ENCODE measurements around the gene SPTBN2. TPM values are rescaled to one million over a fixed set of nuclear protein-coding genes. Genes with fewer than 3 reads are reported as not detected.
"Not testable (repeated sequence)": the region's sequence is repeated elsewhere in the genome, so short reads cannot be mapped to it uniquely, and the experiment has no call there.

The SPTBN2 gene
- total RNA-seq, 1 experiment from 2014 or later = 30.9 TPM

GRCh38 chr11:66639814-66640340 is 89.1 kb downstream of the SPTBN2 start:
- DNase-seq (ENCODE audit: low spot score) = not testable (repeated sequence)

DNA sequence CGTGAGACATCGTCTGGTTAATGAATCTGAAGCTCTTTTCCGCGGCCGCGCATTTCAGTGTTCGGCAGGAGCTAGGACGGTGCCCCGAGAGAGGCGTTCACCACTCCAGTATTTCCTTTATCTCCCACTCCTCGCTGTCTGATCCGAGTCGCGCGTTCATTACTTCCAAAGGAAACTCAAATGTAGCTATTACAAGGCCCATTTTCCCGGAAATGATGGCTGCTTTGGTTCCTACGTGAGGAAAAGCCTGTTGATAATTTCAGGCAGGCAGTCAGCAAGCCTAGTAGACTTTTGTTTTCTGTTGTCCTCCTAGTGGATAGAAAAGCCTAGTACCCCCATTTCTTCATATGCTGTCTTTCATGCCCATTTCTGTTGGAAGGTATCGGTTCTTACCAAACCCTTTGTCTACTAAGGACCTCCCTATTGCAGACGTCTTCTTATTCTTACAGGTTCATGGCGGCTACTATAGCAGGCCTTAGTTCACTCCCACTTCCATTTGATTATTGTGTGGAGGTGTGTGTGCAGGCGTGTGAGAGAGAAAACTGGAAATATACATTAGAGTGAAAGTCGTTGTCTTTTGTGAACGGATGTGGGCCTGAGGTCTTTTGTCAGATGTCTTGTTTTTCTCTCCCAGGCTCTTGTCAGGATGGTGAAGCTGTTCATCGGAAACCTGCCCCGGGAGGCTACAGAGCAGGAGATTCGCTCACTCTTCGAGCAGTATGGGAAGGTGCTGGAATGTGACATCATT is 89.8 kb downstream of the SPTBN2 start:
- DNase-seq (ENCODE audit: low spot score) = peak; percentile 61

- peak; percentile 100 for DNase-seq (ENCODE audit: low spot score)
Measured at GRCh38 chr11:66638177-66639065, 90.6 kb downstream of the SPTBN2 start, which contains the start of gene RBM4. RBM4 (plus strand) TSS chr11:66638703; CDS start chr11:66639712, 1,009 bp downstream.

DNA sequence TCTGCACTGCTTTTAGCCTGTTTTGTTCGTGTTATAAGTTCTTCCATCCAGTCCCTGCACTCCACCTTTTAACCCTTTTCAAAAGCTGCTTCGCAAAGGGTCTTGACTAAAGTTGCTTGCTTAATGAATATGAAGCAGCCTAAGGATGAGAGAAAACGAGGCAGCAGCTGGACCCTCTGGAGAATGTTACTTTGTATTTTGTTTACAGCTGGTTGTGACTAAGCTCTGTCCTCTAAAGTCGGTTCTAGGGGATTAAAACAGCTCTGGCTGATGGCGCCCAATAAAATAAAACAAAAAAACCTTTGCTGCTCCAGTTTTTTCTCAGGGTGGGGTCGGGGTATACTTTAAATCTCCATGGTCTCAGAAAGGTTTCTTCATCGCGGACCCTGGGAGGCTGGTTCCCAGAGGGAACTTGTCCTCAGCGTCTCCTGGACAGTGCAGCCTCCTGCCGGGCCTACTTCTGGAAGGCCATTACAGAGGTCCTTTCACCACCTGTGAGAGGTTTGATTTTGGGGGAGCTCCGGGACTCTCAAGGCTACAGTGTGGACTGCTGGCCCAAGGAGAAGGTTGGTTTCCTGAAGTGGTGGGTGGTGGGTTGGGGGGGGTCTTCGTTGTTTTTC is 91.3 kb downstream of the SPTBN2 start:
- DNase-seq (ENCODE audit: low spot score) = no peak

DNA sequence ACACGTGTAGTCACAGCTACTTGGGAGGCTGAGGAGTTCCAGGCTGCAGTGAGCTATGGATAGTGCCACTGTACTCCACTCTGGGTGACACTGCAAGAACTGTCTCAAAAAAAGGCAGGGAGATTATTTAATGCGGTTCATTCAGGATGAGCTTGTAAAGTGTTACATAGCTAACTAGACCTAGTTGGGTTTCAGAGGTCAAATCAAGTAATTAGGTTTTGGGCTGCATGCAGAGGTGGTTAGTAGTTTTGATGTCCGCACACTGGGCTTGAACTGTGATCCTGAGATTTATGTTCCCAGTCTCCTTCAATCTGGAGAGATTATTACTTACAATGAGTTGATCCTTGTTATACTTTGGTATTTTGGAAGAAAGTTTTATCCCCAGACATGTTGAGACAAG is 92.6 kb downstream of the SPTBN2 start:
- DNase-seq (ENCODE audit: low spot score) = no peak

Small RNA genes within 50 kb of the gene (small RNA-seq; reads per million reads assigned to genes)
- gene RN7SL12P = not detected

Other genes starting within 250 kb of the SPTBN2 start
- gene DPP3, start 248.8 kb downstream of the SPTBN2 start, total RNA-seq (2014; rRNA removed; shearing (Covaris generic)) = 210 and 224 TPM in 2 replicates
- 39.7 and 41.4 TPM in 2 replicates for gene BBS1, start 218.6 kb downstream of the SPTBN2 start, total RNA-seq (2014; rRNA removed; shearing (Covaris generic))
- gene ZDHHC24, start 183.2 kb downstream of the SPTBN2 start, total RNA-seq (2014; rRNA removed; shearing (Covaris generic)) = 28.1 and 35.0 TPM in 2 replicates
- gene ACTN3, start 182.3 kb downstream of the SPTBN2 start, total RNA-seq (2014; rRNA removed; shearing (Covaris generic)) = not detected in 2 replicates
- gene CTSF, start 160.6 kb downstream of the SPTBN2 start, total RNA-seq (2014; rRNA removed; shearing (Covaris generic)) = not detected in 2 replicates
- 0.79 and 1.3 TPM in 2 replicates for gene CCDC87, start 136.2 kb downstream of the SPTBN2 start, total RNA-seq (2014; rRNA removed; shearing (Covaris generic))
- 43.5 and 45.5 TPM in 2 replicates for gene CCS, start 136.0 kb downstream of the SPTBN2 start, total RNA-seq (2014; rRNA removed; shearing (Covaris generic))
- 94.0 and 95.6 TPM in 2 replicates for gene RBM14, start 112.6 kb downstream of the SPTBN2 start, total RNA-seq (2014; rRNA removed; shearing (Covaris generic))
- 93.9 and 102 TPM in 2 replicates for gene RBM4, start 90.5 kb downstream of the SPTBN2 start, total RNA-seq (2014; rRNA removed; shearing (Covaris generic))
- 22.5 and 24.5 TPM in 2 replicates for gene RBM4B, start 51.3 kb downstream of the SPTBN2 start, total RNA-seq (2014; rRNA removed; shearing (Covaris generic))
- 122 and 138 TPM in 2 replicates for gene RCE1, start 114.2 kb upstream of the SPTBN2 start, total RNA-seq (2014; rRNA removed; shearing (Covaris generic))
- 122 and 124 TPM in 2 replicates for gene LRFN4, start 127.8 kb upstream of the SPTBN2 start, total RNA-seq (2014; rRNA removed; shearing (Covaris generic))
- 42.0 and 48.8 TPM in 2 replicates for gene PC, start 229.2 kb upstream of the SPTBN2 start, total RNA-seq (2014; rRNA removed; shearing (Covaris generic))
- gene C11orf86, start 246.1 kb upstream of the SPTBN2 start, total RNA-seq (2014; rRNA removed; shearing (Covaris generic)) = 0.29 and 0.69 TPM in 2 replicates

All from HT-29 (cell line).